Lower leg skin (tissue), 3 donors: ENCODE results near the gene RBM47.

ENCODE experiments used
- CTCF ChIP-seq, 3 donors: fragments of 450-650 bp; IDR thresholded peaks; one replicate each; pipeline ENCODE4 v1.5.1; 2016; ENCODE audit warnings: antibody characterized with exemption in 3 of 3, mild to moderate bottlenecking in 3 of 3, moderate library complexity in 2 of 3
- POLR2A ChIP-seq, 2 donors: fragments of 450-650 bp; IDR thresholded peaks; one replicate each; pipeline ENCODE4 v1.6.1; 2016 to 2017; ENCODE audit warnings: antibody characterized with exemption in 2 of 2, mild to moderate bottlenecking in 1 of 2, moderate library complexity in 1 of 2

GRCh38 chr4:40651280-40651679 lies 21.6 kb upstream of the RBM47 start:
- TF ChIP-seq CTCF (IDR thresholded peaks at IDR 0.05): no peak
- TF ChIP-seq POLR2A (IDR thresholded peaks at IDR 0.05): no peak
